GM21367 (cell line): ENCODE results near the gene CAPZB.

ENCODE experiments used
- ATAC-seq: cut with Tn5 transposase; IDR thresholded peaks from one replicate; pipeline ENCODE4 v1.9.1; 2021; ENCODE audit not compliant: unreplicated experiment

CAPZB gene

DNA sequence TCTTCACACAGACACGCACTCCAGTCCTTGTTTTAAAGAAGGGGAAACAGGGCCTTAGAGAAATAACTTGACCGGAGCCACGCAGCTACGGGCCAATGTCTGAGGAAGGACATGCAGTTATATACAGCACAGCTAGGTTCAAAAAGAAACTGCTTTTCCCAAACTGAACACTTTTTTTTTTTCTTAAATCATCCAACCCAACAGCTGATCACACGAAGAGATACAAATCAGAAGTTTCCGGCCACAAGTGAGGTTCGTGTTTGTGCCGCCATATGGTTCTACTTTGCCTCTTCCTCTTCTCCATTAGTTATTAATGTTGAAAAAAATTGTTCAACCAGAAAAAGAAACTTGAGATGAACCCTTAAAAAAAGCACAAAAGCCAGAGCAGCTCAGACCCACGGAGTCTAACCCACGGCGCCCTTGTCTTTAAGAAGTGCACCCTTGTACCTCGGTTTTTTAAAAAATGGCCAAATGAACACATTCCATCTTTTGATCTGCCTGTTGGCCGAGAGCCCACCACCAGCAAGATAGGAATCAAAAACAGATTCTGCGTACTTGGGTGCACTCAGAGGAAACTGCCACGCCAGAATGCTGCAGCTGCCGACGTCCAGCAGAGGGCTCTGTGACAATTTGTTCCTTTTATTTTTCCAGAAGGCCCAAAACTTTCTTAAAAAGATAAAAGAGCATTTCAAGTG lies 94.3 kb downstream of the CAPZB start:
- ATAC-seq, result peak; percentile 51

DNA sequence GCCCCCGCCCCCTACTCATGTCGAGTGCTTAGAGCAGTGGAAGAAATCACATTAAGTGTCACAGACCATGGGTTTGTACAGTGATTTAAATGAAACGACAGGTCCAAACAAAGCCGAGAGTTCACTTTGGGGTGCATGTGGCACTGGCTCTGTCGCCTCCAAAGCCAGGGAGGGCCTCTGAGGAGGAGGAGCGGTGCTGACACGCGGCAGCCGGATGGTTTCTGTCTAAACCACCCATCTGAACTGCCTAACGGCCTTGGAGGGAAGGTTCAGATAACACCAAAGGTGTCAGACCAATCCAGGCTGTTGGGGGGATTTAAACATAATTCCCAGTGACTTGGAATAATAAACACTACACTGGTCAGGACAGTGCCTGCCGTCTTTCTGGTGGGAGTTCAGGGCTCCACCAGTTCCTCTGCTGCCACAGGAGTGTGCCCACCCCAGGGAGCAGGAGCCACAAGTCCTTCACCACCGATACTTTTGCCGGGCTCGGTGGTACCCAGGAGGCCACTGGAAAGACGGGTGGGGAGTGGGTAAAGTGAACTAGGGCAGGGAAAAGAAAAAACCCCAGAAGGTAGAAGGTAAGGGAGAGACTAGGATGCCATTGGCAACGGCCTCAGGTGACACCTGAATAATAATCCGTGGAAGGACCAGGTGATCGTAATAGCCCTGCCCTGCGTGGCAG lies 95.0 kb downstream of the CAPZB start:
- no peak for ATAC-seq

DNA sequence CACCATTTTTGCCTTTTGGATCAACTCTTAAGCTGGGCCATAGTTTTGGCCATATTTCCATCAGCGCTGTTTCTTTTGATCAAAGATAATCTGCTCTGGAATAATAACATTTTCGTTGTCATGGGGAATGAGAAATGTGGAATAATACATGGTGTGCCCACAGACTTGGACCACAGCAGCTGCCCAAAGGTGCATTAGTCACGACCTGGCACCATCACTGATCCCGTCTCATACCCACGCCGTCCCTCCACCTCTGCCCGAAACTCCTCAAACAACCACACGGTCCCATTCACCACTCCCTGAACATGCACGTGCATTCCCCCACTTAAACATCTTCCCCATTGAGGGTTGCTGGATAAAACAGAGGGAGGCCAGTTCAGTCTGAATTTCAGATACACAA lies 96.4 kb downstream of the CAPZB start:
- no peak for ATAC-seq

DNA sequence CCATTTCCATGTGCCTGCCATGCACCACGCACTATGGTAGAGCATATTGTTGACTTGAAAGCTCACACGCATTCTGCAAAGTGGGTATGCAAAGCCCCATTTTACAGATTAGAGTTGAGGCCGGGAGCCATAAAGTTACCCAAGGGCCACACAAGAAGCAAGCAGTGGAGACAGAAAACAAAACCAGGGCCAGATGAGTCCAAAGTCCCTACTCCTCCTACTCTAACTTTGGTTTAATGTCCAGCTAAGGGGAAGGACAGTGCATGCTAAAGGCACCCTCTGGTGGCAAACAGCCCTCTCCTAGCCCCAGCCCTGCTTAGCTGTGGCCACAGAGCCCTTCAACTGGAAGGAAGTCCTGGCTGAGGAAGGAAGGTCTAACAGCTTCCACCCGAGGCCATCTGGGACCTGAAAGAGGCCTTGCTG lies 98.3 kb downstream of the CAPZB start:
- ATAC-seq, result no peak

DNA sequence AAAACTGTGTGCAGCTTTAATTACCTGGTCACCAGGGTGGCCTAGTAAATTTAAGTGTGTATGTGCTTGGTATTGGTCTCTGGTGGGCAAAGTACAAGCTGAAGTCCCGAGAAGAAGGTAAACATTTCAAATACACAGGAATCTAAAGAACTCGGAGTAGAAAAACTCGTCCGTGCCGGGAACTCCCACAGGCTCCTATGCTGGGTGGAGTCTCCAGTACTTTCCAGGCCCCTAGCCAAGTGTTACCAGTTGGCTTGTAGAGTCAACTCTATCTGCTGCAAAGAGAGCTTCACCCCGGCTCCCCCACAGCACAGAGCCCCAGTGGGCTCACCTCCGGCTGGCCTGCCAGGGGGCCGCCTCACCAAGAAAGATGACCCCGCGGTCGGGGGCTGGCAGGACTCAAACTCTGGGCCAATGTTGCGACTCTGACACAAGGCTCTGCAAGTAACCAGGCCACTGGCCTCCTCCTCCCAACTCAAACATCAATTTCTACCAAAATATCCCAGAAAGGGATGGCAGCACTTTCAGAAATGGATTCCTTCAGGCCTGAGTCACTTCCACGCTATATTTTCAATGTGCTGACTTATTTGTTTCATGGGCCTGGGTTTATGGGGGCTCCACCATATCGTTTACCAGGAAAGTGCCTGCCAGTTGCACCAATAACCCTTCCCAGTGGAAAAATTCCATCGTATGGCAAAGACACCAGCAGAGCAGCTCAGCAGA lies 99.3 kb downstream of the CAPZB start:
- ATAC-seq, result no peak

DNA sequence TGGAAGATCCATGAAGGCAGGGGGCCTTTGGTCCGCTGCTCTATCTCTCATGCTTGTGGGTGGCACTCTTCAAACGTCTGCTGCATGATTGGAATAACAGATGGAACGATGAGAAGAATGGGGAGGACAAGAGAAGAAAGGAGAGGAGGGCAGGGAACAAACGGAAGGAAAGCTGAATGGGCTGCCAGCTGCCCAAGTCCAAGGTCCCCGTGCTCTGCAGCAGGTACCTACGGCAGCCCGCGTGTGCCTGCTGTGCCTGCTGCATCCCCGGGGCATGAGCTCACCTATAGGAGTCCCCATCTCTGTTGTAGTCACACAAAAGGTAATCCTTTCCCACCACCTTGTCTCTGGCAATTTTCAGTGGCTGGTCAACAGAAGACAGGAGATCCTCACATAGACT lies 100.1 kb downstream of the CAPZB start:
- ATAC-seq, result no peak

DNA sequence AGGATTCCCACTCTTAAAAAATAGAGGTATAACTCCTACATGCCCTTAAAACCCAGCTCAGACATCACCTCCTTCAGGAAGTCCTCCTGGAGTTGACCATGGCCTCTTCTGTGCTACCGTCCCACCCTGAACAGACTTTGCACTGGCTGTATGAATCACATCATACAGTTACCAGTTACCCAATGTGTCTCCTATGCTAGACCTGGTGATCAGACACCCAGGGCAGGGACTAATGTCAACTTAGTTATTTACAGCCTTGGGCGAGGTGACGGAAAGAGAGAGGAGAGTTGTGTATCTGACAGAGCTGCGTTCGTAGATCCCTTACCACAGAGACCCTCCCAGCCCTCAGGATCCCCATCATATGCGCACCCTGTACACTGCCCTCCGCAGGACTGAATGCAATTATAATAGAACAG lies 100.6 kb downstream of the CAPZB start:
- no peak for ATAC-seq

DNA sequence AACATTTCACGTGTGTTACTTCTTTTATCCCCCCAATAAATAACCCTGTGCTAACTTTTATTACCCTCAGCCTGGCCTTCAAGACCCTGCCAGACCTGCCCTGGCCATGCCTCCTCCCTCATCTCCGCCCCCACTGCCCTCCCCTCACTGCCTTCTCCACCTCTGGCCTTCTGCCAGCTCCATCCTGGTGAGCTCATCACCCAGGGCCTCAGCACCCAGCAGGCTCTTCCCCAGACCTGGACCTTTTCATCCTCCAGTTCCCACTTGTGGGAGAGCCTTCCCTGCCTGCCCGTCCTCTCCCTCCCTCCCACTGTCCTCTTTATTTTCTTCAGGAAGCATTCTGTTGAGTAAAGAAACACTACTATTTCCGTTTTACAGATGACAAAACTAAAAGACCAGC lies 101.2 kb downstream of the CAPZB start:
- no peak for ATAC-seq

DNA sequence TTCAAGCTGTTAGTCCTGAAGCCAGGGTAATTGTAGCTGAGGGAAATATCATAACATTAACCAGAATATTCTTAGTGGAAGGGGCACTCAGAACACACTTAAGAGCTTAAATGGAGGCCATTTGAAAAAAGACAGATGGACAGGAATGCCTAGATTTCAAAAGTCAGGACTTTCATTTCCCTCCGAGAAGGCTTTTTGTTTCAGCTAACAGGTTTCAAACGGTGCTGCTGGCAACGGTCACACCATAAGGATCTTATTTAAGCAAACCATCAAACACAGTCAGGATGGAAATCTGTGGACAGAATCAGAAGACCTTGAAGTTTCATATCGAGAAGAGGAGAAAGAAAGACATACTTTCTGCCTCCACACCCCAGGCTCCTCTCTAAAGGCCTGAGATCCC lies 103.1 kb downstream of the CAPZB start:
- no peak for ATAC-seq

DNA sequence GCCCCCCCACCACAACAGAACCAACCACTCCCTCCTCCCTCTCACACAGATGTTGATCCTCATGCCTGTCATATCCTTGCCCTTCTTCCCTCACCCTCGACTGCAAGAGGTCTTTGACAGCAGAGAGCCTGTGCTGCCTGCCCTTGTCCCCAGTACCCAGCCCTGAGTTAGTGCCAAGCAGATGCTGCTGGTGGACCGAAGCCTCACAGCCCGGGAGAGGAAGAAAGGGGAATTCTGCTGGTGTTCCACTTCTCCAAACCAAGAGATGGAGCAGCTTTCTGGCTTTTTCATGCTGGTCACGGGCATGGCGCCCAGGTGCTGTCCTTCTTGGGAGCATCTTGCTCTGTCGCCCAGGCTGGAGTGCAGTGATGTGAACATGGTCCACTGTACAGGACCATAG lies 104.1 kb downstream of the CAPZB start:
- ATAC-seq, result no peak

DNA sequence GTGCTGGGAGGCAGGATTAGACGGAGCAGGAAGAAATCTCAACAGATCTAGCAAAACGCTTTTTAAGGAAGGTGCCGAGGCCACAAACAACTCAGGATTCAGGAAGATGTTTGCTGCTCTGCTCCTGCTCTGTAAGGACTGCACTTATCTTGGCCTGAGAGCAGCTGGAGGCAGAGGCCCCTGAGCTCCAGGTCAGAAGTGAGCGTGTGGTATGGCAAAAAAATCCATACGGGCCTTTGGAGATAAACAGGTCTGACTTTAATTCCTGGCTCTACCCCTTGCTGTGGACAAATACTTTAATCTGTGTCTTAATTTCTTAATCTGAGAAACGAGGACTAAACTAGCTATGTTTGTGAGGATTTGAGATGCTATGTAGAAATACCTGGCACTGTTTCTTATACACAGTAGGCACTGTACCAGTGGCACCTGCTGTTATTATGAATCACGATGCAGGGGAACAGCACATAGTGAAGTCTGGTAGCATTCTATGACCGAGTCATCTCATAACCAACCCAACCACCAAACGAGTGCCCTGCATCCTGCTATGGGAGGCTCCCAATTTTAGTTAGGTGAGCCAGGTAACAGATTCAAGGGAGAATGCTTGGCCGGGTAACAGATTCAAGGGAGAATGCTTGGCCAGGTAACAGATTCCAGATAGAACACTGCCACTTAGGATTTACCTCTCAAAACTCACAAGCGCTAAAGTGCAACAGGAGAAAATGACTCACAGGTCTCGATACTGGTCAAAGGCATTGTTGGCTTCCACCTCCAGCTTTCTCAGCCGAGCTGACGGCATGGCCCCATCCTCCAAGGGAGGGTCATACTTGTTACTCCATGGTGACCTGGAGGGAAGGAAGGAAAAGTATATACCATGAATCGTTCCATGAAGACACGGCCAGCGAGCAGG lies 107.3 kb downstream of the CAPZB start:
- ATAC-seq, result no peak

DNA sequence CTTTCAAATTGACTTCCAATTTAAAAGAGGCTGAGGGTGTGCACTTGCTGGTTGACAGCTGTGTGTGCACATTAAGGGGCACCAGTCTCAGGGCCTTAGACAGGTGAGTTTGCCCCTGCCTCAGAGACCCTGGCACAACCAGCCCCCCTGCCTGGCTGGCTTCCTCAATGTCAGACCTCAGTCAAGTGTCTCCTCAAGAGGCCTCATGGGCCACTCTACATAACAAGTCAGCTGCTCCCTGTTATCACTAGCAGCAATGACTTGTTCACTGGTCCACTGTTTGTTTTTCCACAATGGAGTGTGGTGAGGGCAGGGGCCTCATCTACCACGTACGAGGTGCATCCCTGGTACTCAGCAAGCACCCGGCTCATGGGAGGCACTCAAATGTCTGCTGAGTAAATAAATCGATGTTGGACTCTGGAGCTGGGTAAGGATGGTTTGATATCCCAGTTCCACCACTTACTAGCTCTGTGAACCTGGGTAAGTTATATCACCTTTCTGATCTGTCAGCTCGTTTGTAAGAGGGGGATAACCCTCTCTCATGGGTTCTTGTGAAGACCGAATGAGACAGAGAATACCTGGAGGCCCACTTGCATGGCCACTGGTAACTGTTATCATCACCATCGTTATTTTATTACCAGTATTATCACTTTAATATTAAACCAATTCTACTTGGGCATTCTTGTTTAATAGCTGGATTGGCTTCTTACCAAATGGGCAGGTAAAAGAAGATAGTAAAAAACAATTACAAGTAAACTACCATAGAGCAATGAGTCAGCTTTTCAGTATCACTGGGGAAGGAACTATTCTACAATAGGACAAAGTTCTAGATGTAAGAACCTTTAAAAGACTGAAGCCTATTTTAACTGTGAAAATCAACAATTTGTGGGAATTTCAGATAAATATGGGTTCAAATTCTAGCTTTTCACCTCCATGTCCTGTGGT lies 108.6 kb downstream of the CAPZB start:
- ATAC-seq, result no peak

DNA sequence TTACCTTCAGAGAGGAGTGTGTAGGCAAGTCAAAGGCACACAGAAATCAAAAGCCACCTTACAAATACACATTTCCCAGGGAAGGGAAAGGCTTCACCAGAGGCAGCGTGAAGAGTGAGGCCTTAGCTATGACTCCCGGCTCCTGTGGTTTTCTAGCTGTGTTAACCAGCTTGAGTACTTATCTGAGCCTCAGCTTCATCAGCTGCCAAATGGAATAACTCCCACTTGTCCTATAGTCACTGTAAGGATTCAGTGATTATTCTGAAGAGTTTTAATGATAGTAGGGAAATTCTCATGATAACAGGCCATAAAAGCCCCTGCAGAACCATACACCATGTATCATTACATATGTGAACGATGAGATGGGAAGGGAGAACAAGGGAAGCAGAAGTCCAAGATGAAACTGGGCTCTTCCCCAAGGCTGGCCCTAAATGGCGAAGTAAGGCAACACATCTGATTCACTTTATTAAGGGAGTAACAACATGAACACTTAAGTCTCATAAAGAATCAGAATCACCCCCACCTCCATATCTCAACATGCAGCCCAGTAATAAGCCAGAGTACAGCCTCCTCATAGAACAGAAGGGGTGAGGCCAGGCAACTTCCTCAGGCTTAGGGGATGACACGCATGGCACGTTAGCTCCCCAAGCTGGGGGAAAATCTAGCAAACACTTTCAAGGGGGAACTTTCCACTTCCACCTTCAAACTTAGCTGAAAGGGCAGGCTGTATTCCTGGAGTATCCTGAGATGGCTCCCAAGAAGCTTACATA lies 109.5 kb downstream of the CAPZB start:
- ATAC-seq, result no peak

DNA sequence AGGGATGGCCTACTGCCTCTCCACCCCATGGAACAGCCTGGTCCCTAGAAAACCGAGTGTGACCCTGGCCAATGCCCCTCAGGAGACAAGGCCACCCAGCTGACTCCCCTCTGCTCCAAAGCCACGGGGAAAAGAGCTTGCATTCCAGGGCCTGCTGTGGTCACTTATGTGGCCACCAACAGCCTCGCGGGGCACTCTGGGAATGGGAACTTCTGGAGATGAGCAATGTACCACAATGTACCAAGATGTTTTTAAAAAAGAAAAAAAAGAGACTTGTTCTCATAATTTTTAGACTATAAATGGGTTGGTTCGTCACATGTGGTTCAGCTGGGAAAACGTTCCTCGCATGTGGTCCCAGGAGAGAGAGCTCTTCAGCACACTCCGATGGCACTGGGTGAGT lies 110.4 kb downstream of the CAPZB start:
- ATAC-seq, result no peak

DNA sequence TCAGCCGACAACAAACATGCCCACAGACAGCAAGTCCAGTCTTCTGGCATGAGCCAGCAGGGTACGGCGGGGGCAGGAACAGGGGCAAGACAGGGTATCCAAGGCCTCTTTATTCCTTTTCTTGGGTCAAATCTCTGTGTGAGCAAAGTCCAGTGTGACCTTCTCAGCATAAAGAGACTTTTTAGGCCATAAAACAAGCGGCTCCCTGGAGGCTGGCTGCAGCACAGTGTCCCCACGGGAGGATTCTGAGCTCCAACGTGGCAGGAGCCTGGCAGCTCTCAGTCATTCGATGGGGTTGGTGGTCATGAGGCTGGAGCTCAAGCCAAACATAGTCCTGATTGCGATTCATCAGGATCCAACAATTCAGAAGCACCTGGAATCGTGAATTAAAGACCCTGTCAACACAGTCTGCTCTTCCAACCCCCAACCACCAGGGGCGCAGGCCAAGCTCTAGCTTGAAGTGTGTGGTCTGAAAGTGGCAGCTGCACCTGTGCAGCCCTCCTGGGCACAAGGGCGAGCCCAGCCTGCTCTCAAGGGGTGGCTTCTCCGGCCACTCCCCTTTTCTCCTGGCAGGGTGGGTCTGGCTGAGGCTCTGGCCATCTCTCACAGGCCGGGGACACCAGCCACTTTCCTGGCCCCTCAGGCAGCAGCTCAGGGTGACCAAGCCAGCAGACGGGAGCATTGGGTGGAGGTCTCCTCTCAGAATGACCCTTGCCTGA lies 111.1 kb downstream of the CAPZB start:
- ATAC-seq, result no peak

DNA sequence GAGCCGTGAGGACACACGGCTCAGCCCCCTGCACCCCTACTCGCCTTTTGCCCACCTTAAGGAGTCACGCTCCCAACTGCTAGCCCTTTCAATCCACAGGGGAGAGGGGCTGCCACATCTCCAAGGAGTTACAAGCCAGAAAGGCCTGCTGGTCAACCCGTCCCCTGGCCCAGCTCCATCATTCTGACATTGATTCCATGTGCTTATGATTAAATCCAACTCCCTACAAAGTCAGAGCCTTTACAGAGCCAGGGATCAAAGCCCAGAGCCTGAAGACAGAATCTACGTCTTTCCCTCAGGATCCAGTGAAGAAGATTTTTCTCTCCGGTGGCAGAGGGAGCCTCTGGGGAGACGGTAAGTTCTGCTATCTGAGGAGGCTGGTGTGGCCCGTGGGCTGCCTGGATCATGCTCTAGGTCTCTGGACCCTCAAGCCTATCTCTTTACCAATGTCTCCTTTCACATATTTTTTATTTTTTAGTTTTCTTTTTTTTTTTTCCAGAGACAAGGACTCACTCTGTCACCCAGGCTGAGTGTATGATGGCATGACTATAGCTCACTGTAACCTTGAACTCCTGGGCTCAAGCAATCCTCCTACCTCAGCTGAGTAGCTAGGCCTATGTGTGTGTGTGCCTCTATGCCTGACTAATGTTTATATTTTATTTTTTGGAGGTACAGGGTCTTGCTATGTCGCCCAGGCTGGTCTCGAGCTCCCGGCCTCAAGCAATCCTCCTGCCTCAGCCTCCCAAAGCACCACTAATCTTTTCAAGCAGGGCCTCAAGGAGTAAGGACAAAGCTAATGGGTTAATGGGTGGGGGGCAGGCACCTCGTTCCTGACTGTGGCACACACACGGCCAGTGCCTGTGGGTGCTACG lies 111.9 kb downstream of the CAPZB start:
- no peak for ATAC-seq

DNA sequence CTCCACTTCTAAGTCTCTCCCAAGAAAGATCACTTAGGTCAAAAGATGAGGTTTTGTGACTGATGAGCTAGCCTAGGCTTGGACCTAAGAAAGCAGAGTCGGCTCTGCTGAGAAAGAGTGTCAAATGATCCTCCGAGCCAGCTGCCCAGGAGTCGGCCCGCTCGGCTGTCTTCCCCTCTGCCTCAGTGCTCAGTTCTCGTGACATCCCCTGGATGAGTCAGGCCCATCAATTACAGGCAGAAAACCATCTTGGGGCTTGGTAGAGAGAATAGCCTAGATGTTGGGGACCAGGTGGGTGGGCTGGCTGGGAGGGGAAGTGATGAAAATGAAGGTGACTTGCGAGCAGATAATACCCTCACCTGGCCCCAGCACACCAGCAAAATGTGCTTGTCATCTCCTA lies 112.7 kb downstream of the CAPZB start:
- no peak for ATAC-seq

DNA sequence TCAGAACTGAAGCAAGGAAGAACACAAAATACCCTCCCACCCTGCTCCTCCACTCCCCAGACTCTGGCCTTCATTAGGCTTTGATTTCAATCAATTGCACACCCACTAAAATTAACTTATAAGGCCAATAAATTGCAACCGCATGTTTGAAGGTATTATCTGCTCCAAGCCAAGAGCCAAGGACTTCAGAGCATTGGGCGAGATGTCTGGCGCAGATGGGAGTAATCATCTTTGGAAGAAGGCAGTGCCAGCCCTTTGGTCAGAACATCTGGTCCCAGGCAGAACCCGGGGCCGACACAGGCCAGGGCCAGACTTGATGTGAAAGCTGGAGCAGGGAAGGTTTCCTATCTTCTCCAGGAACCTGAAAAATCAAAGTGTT lies 113.2 kb downstream of the CAPZB start:
- ATAC-seq, result no peak
